Vagina (tissue), 2 donors: ENCODE data around the gene CD320.

Experiments used
- POLR2A ChIP-seq, 2 donors: fragments of 450-650 bp; IDR thresholded peaks; one replicate each; pipeline ENCODE4 v1.6.1; 2017; ENCODE audit warnings: antibody characterized with exemption in 2 of 2, mild to moderate bottlenecking in 2 of 2, moderate library complexity in 2 of 2
- POLR2AphosphoS5 ChIP-seq, 2 donors: sonication (generic); formaldehyde crosslinking; IDR thresholded peaks; one replicate each; pipeline ENCODE4 v1.9.0; 2017; ENCODE audit warnings: antibody characterized with exemption in 2 of 2, mild to moderate bottlenecking in 2 of 2, low read depth in 1 of 2; ENCODE audit not compliant: insufficient read depth in 1 of 2
- TF ChIP-seq, protein P1 (sequence below), 3 experiments: fragments of 450-650 bp in 2 of 3; fragments of 200-600 bp in 1 of 3; sonication (generic) in 1 of 3; IDR thresholded peaks; one replicate each; pipeline ENCODE4 v1.5.1; 2017 to 2019; ENCODE audit warnings: antibody characterized with exemption in 3 of 3, mild to moderate bottlenecking in 2 of 3, moderate library complexity in 2 of 3

DNA sequence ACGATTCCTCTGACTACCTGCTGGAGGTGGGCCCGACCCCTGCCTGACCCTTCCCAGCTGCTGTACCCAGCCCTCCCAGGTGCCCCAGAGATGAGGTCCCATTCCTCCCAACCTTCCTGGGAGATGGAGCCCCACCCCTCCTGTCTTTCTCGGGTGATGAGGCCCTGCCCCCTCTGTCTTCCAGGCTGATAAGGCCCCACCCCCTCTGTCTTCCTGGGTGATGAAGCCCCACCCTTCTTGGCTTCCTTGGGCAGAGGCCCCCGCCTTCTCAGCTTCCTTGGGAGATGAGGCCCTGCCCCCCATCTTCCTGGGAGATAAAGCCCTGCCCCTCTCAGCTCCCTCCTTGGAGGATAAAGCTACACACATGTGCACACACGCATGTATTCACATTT, 51.1 kb downstream of the CD320 start:
- TF ChIP-seq, protein P1, sequence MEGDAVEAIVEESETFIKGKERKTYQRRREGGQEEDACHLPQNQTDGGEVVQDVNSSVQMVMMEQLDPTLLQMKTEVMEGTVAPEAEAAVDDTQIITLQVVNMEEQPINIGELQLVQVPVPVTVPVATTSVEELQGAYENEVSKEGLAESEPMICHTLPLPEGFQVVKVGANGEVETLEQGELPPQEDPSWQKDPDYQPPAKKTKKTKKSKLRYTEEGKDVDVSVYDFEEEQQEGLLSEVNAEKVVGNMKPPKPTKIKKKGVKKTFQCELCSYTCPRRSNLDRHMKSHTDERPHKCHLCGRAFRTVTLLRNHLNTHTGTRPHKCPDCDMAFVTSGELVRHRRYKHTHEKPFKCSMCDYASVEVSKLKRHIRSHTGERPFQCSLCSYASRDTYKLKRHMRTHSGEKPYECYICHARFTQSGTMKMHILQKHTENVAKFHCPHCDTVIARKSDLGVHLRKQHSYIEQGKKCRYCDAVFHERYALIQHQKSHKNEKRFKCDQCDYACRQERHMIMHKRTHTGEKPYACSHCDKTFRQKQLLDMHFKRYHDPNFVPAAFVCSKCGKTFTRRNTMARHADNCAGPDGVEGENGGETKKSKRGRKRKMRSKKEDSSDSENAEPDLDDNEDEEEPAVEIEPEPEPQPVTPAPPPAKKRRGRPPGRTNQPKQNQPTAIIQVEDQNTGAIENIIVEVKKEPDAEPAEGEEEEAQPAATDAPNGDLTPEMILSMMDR (IDR thresholded peaks at IDR 0.05) = no peak
- TF ChIP-seq POLR2A (IDR thresholded peaks at IDR 0.05) (no peak), POLR2AphosphoS5 (IDR thresholded peaks at IDR 0.05; ENCODE audit: insufficient read depth in 1 of 2, low read depth in 1 of 2) (no peak)
